GM18505 (cell line): Measurements from ENCODE around the gene RLBP1.

Source experiments
- ATAC-seq: cut with Tn5 transposase; IDR thresholded peaks from one replicate; pipeline ENCODE4 v1.9.1; 2021; ENCODE audit not compliant: unreplicated experiment
- POLR2A ChIP-seq: IDR thresholded peaks from 4 replicates; pipeline ENCODE4 v1.6.1; 2011; ENCODE audit warnings: borderline replicate concordance; ENCODE audit not compliant: insufficient read depth, insufficient read length; ENCODE audit errors: extremely low read depth

Gene RLBP1

GRCh38 chr15:89198934-89199333, 22.4 kb downstream of the RLBP1 start:
- no peak for ATAC-seq
- no peak for TF ChIP-seq POLR2A

DNA sequence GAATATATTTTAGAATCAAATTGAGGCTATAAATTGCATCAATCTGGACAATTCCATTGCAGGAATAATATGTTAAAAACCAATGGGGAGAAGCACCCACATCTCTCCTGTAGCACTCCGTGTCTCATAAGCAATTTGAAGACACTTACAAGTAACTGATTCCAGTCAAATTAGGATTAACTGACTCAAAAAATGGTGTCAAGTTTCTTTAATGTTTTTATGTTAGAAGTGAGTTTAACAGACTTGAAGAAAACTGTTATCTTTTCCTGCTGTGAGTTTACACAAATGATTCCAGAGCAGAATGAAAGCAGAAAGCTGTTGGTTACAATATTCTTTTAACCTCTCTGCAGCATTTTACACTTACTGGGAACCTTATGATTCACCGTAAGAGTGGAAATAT, 23.2 kb downstream of the RLBP1 start:
- ATAC-seq, result no peak
- TF ChIP-seq POLR2A, result no peak

- TF ChIP-seq POLR2A, result no peak
- no peak for ATAC-seq
Measured at GRCh38 chr15:89197503-89197971, 23.8 kb downstream of the RLBP1 start.

DNA sequence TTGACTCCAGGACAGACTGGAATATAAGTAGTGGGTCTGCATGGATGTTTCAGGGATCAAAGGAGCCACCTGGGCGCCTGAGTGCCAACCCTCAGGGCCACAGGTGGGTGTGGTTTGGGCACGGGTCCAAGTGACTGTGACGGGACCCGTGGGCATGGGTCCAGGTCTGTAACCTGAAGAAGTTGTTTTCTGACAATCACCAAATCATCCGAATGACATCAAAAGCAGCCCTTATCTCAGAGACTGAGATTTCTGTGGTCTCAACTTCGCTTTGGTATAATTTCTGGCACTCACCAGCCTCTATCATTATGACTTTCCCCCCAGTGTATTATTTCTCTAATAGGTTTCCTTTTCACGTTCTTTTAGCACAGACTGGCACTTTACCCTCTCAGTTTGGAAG, 24.4 kb downstream of the RLBP1 start:
- no peak for ATAC-seq
- TF ChIP-seq POLR2A, result no peak

DNA sequence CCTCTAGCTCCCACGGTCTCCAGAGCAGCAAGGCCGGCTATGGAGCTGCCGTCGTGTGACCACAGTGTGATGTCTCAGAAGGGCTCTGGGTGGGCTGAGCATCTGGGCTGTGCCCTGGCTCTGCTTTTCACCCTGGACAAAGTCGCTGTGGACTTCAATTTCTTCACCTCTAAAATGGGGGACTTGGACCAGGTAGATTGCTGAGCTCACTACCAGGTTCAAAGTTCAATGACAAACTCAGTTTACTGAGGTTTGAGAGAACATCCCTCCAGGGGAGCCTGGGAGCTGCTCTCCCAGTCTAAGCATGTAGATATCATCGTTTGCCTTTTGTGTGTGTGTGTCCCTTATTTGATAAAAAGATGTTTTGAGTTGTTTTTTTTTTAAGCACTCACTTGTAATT, 25.1 kb downstream of the RLBP1 start:
- TF ChIP-seq POLR2A, result no peak
- no peak for ATAC-seq

GRCh38 chr15:89195836-89196235, 25.5 kb downstream of the RLBP1 start:
- no peak for ATAC-seq
- TF ChIP-seq POLR2A, result no peak

DNA sequence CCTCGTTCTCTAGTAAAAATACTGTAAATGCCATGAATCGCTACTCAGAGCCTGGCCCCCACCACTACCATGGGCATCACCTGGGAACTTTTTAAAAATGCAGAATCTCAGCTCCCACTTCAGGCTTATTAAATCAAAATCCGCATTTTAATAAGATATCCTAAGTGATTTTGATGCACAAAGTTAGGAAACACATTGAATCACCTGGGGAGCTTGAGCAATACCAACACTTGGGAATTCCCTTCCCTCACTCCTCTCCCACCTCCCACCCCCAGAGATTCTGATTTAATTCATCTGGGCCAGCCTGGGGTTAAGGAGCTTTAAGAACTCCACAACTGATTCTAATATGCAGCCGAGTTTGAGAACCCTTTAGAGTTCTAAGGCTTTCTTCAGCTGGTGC, 26.8 kb downstream of the RLBP1 start:
- no peak for TF ChIP-seq POLR2A
- no peak for ATAC-seq

DNA sequence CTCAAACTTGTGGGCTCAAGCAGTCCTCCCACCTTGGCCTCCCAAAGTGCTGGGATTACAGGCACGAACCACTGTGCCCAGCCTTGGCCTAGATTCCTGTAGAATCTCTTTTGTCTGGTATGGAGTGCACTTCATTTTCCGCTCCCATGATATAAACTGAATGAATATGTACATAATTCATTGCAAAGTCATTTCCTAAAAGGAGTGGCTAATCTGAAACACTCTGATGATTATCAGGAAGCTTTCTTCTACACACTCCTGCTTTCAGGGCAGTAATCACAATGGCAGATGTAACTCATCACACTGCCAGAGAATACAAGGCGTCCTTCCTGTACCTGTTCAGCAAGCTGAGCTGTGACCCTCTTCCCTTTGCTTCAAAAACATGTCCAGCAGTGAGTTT, 28.6 kb downstream of the RLBP1 start:
- ATAC-seq, result no peak
- no peak for TF ChIP-seq POLR2A

DNA sequence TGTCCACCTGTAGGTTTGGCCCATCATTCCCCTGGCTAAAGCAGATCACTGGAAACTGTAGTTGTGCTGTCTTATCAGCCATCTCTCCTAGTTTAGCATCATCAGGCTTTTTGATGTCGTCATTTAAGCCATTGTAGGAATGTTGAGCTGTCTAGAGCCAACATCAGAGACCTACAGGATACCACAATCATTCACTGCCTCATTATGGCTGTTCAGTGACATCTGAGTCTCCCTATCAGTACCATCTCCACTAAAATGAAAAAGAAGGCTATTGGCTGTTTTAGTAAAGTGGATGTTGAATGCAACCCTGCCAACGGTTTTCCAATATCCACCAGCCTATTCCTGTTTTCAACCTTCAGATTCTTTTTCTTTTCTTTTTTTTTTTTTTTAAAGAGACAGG, 29.2 kb downstream of the RLBP1 start:
- no peak for ATAC-seq
- no peak for TF ChIP-seq POLR2A

DNA sequence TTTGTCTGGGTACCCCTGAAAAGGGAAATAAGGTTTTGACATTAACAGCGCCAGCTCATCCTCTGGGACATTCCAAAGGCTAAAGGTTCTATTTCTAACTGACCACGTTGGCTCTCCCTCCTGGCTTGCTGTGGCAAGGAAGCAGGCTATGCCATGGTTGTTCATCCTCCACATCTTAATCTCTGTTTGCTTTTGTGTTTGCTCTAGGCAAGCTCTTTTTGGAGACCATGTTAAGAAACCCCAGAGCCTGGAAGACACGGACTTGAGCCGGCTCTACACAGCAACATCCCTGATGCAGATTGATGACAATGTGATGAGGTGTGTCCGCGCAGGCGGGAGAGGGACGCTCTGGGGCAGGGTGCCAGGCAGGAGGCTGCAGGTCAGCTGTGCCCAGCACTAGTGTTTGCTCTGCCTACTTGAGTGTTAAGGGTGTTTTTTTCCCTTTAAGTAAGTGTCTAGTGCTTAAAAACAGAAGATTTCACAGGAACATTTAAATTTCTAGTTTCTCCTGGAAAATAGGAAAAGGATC, 33.3 kb downstream of the RLBP1 start:
- ATAC-seq, result no peak
- TF ChIP-seq POLR2A, result no peak

- no peak for TF ChIP-seq POLR2A
- no peak for ATAC-seq
Measured at GRCh38 chr15:89187301-89187985, 33.9 kb downstream of the RLBP1 start.

DNA sequence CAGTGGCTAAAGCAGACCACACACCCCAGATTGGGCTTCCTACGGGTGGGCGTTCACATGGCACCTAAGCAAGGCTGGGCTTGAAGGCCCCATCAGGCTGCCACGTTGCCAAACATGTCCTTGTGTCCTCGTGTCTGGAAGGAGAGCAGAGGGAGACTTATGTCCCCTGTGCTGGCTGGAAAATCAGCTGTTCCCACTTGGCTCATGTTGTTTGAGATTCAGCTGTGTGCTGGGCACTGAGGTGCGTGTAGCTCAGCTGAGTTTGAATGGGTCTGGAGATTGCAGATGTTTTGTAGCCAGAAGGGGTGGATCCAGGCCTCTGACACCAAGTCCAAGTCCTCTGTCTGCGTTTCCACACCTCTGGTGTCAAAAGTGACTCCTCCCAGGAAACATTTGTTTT, 34.6 kb downstream of the RLBP1 start:
- no peak for TF ChIP-seq POLR2A
- no peak for ATAC-seq

DNA sequence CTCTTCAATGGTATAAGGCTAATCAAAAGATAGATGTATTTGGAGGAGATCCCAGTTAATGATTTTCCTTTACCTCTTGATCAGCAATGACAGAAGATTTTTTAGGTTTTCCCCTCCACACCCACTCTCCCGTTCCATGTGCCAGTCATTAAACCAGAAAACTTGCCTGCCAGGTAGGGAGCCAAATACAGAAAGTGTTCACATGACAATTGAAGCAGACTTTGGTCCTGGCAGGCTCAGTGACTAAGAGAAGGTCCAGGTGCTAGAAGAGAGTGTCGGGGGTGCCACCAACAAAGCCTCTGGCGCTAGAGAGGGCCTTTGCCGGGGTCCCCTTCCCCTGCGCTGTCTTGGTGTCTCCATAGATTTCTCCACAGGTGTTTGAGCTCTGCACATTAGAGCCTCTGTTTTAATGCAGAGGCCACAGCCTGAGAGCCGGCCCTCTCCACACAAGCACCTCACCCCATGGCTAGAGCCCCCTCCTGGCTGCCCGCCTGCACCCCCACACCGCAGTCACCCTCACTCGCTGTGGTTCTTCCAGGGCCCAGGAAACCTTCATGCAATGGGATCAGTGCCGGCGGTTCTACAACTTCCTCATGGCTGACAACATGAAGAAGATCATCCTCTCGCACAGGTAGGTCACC, 36.4 kb downstream of the RLBP1 start:
- TF ChIP-seq POLR2A, result no peak
- no peak for ATAC-seq

DNA sequence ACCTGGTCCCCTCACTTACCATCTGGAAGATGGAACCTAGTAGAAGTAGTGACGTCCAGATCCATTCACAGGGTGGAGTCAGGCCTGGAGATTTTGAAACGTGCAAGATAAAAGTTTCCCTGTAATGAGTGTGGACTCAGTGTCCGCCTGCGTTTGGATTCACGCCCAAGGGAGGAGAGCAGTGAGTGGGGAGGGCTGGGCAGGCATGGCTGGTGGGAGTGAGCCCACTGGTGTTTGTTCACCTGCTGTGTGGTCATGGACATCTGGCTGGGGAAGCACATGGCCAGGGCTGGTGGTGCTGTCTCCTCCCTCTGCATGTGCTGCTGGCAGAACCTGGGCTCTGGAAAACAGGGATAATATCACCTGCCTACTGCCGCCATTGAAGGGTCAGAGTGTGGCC, 37.0 kb downstream of the RLBP1 start:
- TF ChIP-seq POLR2A, result no peak
- ATAC-seq, result no peak

GRCh38 chr15:89179966-89180875, 41.2 kb downstream of the RLBP1 start:
- ATAC-seq, result no peak
- no peak for TF ChIP-seq POLR2A
